NCI-H1436 treated with DMSO at 0.1 percent for 48 hours (cell line): ENCODE results near the gene PKD2L1.

Source experiments
- DNase-seq: peaks from one replicate; lab custom pipeline; 2025; lab: John Stamatoyannopoulos, UW

The PKD2L1 gene

GRCh38 chr10:100356067-100357017, 26.3 kb upstream of the PKD2L1 start:
- no peak for DNase-seq

GRCh38 chr10:100355086-100355485, 25.1 kb upstream of the PKD2L1 start:
- DNase-seq = no peak

DNA sequence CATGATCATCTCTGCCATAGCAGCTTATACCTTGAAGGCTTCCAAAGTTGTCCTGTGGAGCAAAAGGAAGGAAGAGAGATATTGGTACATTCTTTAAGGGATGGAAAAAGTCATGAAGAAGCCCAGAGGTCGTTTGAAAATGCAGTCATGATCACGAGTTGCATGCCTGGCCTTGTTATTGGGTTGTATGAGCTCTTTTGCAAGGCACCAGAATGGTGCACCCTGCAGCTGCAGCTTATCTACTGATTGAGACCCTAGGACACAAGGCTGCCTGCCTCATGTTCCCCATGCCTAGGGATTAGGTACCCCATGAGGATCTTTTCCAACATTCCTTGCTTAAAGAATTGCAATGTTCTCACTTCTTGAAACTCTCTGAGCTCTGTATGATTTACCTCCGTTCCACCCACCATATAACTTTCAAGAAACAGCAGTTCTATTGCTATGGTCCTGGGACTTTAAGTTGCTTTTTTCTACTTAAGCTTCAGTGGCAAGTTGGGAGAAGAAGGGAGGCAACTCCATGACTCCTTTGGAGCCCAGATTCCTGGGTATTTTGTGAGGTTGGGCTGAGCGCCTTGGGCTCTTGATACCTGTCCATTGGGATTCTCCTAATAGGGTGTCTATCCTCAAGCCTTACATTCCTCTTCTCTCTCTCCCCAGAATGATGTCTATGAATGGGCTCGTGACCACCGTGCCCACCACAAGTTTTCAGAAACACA, 23.9 kb upstream of the PKD2L1 start:
- no peak for DNase-seq

- no peak for DNase-seq
These were observed 21.0 kb upstream of the PKD2L1 start for GRCh38 chr10:100350914-100351485.

GRCh38 chr10:100349672-100350071, 19.6 kb upstream of the PKD2L1 start:
- DNase-seq = no peak

DNA sequence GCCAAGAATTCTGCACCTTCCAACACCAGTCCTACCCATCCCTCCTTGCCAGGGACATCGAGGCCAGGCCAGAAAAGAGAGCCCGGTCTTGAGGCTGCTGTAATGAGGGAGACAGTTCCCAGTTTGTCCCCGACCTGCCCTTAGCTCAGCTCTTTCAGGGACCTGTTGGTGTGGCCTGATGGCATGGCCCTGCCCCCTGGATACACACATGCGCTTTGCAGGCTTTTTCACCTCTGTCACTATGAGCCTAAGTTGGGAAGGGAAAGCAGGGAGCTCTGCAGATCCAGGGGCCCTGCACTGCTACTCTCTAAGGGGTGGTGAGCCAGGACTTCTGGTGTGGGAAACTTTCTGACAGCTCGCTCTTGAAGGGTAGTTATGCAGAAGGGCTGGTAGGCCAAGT, 19.1 kb upstream of the PKD2L1 start:
- DNase-seq = no peak

DNA sequence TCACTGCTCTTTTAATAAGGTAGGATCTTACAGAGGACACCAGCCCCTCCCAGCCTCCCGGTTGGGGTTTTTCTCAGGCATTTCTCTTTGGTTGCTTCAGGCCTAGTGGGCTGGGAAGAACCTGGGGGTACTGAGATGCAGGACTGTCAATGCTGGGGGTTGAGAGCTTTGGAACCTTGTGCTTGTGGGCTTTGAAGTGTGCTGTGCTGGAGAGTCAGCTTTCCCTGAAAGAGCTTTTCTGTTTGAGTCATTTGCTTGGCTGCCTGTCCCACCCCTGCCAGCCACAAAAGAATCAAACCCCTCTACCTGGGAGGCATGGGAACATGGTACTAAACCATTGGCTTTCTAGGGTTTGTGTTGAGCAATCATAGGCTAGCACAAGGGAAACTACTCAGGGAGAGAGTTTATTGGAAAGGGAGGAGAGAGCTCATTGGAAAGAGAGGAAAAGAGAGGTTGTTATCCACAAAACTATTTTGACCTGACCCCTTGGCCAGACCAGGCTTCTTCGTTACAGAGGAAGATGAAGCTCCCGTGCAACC, 18.4 kb upstream of the PKD2L1 start:
- DNase-seq = no peak

GRCh38 chr10:100347568-100348195, 17.7 kb upstream of the PKD2L1 start:
- DNase-seq = no peak

DNA sequence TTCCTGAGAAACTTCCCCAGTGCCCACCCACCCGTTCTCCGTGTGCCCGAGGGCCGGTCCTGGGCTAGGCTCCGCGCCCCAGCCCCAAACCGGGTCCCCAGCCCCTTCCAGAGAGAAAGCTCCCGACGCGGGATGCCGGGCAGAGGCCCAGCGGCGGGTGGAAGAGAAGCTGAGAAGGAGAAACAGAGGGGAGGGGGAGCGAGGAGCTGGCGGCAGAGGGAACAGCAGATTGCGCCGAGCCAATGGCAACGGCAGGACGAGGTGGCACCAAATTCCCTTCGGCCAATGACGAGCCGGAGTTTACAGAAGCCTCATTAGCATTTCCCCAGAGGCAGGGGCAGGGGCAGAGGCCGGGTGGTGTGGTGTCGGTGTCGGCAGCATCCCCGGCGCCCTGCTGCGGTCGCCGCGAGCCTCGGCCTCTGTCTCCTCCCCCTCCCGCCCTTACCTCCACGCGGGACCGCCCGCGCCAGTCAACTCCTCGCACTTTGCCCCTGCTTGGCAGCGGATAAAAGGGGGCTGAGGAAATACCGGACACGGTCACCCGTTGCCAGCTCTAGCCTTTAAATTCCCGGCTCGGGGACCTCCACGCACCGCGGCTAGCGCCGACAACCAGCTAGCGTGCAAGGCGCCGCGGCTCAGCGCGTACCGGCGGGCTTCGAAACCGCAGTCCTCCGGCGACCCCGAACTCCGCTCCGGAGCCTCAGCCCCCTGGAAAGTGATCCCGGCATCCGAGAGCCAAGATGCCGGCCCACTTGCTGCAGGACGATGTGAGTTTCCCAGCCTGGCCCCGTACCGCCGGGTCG, 16.9 kb upstream of the PKD2L1 start, which contains the start of gene SCD:
Gene SCD (plus strand): TSS at position 469 of the 803 bp plus-strand sequence. CDS start 272 bp downstream, at position 741.
- DNase-seq = peak; percentile 95

DNA sequence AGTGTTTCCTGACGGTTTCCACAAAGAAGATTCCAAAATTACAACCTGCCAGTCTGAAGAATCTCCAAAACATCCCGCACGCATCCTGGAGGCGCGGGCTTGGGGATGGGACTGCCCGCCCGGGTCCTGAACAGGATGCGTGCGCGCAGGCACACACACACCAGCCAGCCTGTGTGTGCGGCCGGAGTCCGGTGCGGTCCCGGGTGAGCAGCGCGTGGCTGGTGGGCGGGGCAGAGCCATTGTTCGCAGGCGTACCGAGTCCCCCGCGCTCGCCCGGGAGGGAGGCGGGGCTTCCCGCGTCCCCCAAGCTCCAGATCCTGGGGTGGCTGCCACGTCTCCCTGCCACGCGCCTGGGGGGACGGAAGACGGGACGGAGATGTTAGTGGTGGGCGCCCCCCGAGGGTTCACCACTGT, 16.3 kb upstream of the PKD2L1 start:
- DNase-seq = peak; percentile 40

DNA sequence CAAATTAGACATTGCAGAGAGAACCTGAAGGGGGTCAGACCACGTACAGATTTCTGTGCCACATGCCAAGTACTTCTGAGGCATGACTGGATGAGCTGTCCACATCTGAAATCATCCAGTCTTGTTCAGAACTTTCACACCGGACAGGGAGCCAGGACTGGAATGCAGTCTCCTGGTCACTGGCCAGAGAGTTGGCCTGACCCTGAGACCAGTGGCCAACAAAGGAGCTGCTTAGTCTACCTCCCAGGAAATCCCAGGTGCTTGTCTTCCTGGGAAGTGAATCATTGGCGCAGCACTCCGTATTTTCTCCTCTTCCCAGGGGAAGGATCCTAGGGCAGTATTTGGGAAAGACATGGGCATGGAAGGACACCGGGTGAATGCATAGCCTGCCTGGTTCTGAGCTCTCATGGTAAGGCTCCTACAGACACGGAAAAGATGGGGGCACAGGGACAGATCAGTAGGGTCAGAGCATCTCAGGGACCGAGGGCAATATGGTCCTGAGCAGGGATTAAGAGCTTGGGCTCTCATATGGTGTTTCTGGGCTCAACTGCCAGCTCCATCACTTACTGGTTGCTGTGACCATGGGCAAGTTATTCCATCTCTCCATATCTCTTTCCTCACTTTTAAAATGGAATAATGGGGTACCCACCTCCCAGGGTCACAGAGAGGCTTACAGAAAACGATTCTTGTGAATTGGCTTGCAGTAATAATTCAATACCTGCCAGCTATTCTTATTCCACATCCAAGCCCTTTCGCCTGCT, 15.7 kb upstream of the PKD2L1 start:
- DNase-seq = no peak

GRCh38 chr10:100344241-100344788, 14.3 kb upstream of the PKD2L1 start:
- no peak for DNase-seq

- no peak for DNase-seq
These were observed 12.6 kb upstream of the PKD2L1 start for GRCh38 chr10:100342627-100342972.

- no peak for DNase-seq
These were observed 12.1 kb upstream of the PKD2L1 start for GRCh38 chr10:100341953-100342626.

DNA sequence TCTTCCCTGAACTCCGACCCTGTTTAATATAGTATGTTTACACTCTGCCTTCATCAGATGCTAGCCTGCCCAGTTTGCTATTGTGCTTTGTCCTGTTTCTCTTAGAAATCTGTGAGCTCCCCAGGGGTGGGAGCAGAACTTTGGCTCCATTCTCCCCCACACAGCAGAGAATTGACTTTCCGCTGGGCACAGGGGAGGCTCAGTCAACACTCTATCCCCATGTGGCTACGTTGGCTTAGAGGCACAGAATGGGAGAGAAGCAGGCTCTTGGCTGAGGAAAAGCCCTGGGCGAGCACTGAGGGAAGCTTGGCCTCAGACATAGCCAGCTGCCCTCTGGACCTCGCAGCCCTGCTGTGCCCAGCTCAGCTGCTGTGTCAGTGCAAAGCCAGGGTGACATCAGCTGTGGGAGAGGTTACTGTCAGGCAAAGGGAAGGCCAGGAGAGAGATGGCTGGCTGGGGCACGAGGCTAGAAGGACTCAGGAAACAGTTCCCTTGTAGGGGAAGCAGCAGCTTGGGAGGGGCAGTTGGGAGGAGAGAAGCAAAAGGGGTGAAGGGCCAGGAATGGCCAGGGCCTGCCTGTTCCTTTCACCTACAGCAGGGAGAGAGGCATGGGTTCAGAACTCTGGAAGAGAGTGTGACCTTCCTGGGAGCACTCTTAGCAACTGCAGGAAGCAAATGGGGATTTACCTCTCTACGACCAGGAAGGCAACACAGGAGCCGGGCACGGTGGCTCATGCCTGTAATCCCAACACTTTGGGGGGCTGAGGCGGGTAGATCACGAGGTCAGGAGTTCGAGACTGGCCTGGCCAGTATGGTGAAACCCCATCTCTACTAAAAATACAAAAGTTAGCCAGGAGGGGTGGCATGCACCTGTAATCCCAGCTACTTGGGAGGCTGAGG, 11.2 kb upstream of the PKD2L1 start:
- DNase-seq = no peak

DNA sequence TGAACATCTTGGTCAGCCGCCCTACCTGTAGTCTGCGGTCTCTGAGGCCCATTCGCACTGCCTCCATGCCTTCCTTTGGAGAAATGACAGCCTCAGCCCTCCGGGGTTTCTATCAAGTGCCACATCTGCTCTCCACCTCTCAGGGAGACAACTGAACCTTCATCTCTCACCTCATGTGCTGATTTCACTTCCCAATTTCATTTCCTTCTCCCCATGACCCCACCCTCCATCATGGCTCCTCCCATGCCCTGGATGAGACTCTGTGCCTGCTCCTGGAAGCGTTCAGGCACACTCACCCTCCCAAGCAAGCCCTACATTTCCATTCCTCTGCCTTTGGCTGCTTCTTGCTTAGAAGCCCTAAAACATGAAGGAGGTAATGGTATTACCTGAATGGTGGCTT, 9.2 kb upstream of the PKD2L1 start:
- no peak for DNase-seq

- DNase-seq = peak; percentile 21
These were observed 8.5 kb upstream of the PKD2L1 start for GRCh38 chr10:100338434-100339036.

GRCh38 chr10:100334762-100335161, 4.7 kb upstream of the PKD2L1 start:
- DNase-seq = no peak
